GM21717 (cell line): ENCODE data around the gene CAMTA1.

Experiments used
- ATAC-seq: cut with Tn5 transposase; IDR thresholded peaks from one replicate; pipeline ENCODE4 v1.9.1; 2021; ENCODE audit warnings: mild to moderate bottlenecking, moderate library complexity; ENCODE audit not compliant: unreplicated experiment

CAMTA1 gene

GRCh38 chr1:7493711-7494454, 708.6 kb downstream of the CAMTA1 start:
- ATAC-seq: no peak

- no peak for ATAC-seq
Observed at GRCh38 chr1:7495962-7496361, 710.7 kb downstream of the CAMTA1 start.

GRCh38 chr1:7497107-7497637, 711.9 kb downstream of the CAMTA1 start:
- no peak for ATAC-seq

- no peak for ATAC-seq
Observed at GRCh38 chr1:7500381-7501083, 715.3 kb downstream of the CAMTA1 start.

GRCh38 chr1:7501084-7501491, 715.8 kb downstream of the CAMTA1 start:
- no peak for ATAC-seq

GRCh38 chr1:7501723-7502603, 716.7 kb downstream of the CAMTA1 start:
- no peak for ATAC-seq

GRCh38 chr1:7503691-7504437, 718.6 kb downstream of the CAMTA1 start:
- ATAC-seq: no peak

- no peak for ATAC-seq
Observed at GRCh38 chr1:7504438-7504720, 719.1 kb downstream of the CAMTA1 start.

GRCh38 chr1:7505094-7505770, 720.0 kb downstream of the CAMTA1 start:
- no peak for ATAC-seq

GRCh38 chr1:7505771-7506453, 720.7 kb downstream of the CAMTA1 start:
- ATAC-seq: no peak

GRCh38 chr1:7506454-7507284, 721.4 kb downstream of the CAMTA1 start:
- ATAC-seq: no peak

- no peak for ATAC-seq
Observed at GRCh38 chr1:7507285-7508019, 722.2 kb downstream of the CAMTA1 start.

- no peak for ATAC-seq
Observed at GRCh38 chr1:7508052-7508933, 723.0 kb downstream of the CAMTA1 start.

GRCh38 chr1:7508934-7509519, 723.8 kb downstream of the CAMTA1 start:
- no peak for ATAC-seq

GRCh38 chr1:7509598-7509997, 724.3 kb downstream of the CAMTA1 start:
- no peak for ATAC-seq

GRCh38 chr1:7510389-7510931, 725.2 kb downstream of the CAMTA1 start:
- no peak for ATAC-seq
